H1 (cell line): ENCODE measurements around the gene LRRC32.

Experiments
- ASH2L ChIP-seq: fragments of 200-600, 300-600 bp; sonication (generic); IDR thresholded peaks from one replicate; pipeline ENCODE4 v1.7.1; 2017; ENCODE audit warnings: low read length
- EGR1 ChIP-seq: IDR thresholded peaks from 2 replicates; pipeline ENCODE4 v1.6.1; 2011; ENCODE audit warnings: low read depth, low read length, borderline replicate concordance
- EZH2 ChIP-seq: fragments of 200-600 bp; sonication (generic); IDR thresholded peaks from 2 replicates; pipeline ENCODE4 v1.7.1; 2012; ENCODE audit warnings: low read depth, mild to moderate bottlenecking, moderate library complexity, low read length, inconsistent platforms; ENCODE audit not compliant: severe bottlenecking
- HDAC2 ChIP-seq, 2 experiments: fragments of 300-600 bp in 1 of 2; sonication (generic) in 1 of 2; IDR thresholded peaks; 2 replicates each; pipeline ENCODE4 v1.6.1; 2011 to 2012; ENCODE audit warnings: low read depth in 2 of 2, low read length in 2 of 2, mild to moderate bottlenecking in 2 of 2, moderate library complexity in 2 of 2, borderline replicate concordance in 1 of 2, inconsistent platforms in 1 of 2
- JUN ChIP-seq: IDR thresholded peaks from 2 replicates; pipeline ENCODE4 v1.6.1; 2011; ENCODE audit warnings: low read depth, mild to moderate bottlenecking, improper control_type of control experiment, low read length
- POLR2A ChIP-seq, 2 experiments: IDR thresholded peaks; 1 replicate in 1 of 2; 2 replicates in 1 of 2; pipeline ENCODE4 v1.6.1; 2011; ENCODE audit warnings: low read depth in 2 of 2, low read length in 2 of 2, mild to moderate bottlenecking in 2 of 2; ENCODE audit errors: control extremely low read depth in 1 of 2
- POLR2AphosphoS5 ChIP-seq: IDR thresholded peaks from 2 replicates; pipeline ENCODE4 v1.6.1; 2011; ENCODE audit warnings: low read depth, low read length
- RFX5 ChIP-seq: IDR thresholded peaks from 2 replicates; pipeline ENCODE4 v1.6.1; 2011; ENCODE audit warnings: low read depth, low read length, improper control_type of control experiment, borderline replicate concordance
- SP2 ChIP-seq: IDR thresholded peaks from 2 replicates; pipeline ENCODE4 v1.6.1; 2012; ENCODE audit warnings: mild to moderate bottlenecking, low read length, inconsistent platforms
- YY1 ChIP-seq: IDR thresholded peaks from 2 replicates; pipeline ENCODE4 v1.6.1; 2011; ENCODE audit warnings: low read depth, mild to moderate bottlenecking, low read length
- ZNF274 ChIP-seq: IDR thresholded peaks from 2 replicates; pipeline ENCODE4 v1.7.0; 2012; ENCODE audit warnings: low read length, borderline replicate concordance; ENCODE audit errors: extremely low read depth
- TF ChIP-seq, protein P1 (sequence below), 3 experiments: IDR thresholded peaks; 1 replicate in 2 of 3; 2 replicates in 1 of 3; pipeline versions ENCODE4 v1.5.1 to v1.6.1; 2011; ENCODE audit warnings: low read length in 3 of 3, mild to moderate bottlenecking in 3 of 3, inconsistent platforms in 2 of 3, low read depth in 1 of 3, moderate library complexity in 1 of 3; ENCODE audit not compliant: insufficient read depth in 1 of 3; ENCODE audit errors: control extremely low read depth in 1 of 3

DNA sequence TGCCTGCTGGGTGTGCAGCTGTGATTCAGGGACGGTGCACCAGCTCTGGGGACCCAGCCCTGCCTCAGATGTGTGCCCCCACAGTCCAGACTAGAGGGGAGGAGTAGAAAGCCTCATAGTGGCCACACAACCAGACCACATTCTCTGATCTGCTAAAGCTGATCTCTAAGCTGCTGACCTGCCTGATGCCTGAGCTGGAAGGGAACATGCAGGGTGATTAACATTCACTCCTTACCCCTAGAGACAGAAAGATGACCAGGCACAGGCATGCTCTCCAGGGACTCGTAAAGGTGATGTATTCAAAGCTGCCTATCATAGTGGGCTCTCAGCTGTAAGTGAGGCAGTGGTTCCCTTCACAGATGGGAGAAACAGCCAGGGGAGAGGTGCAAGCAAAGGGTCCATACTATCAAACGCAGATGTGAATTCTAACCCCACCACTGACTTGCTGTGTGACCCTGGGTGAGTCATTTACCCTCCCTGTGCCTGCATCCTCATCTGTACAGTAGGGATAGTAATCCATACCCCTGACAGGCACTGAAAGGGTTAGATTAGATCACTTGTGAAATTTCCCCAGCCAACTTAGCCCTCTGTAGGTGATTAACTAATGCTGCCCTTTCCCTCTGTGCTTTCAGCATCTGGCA is 29.0 kb upstream of the LRRC32 start:
- TF ChIP-seq POLR2A (IDR thresholded peaks at IDR 0.05; ENCODE audit: control extremely low read depth in 1 of 2, low read depth in 2 of 2, low read length in 2 of 2) (no peak), EGR1 (no peak), ASH2L (no peak), EZH2 (no peak), RFX5 (no peak), POLR2AphosphoS5 (no peak), ZNF274 (no peak), HDAC2 (IDR thresholded peaks at IDR 0.05; ENCODE audit: borderline replicate concordance in 1 of 2, low read depth in 2 of 2, low read length in 2 of 2) (no peak), SP2 (no peak), JUN (no peak), YY1 (no peak)
- TF ChIP-seq, protein P1, sequence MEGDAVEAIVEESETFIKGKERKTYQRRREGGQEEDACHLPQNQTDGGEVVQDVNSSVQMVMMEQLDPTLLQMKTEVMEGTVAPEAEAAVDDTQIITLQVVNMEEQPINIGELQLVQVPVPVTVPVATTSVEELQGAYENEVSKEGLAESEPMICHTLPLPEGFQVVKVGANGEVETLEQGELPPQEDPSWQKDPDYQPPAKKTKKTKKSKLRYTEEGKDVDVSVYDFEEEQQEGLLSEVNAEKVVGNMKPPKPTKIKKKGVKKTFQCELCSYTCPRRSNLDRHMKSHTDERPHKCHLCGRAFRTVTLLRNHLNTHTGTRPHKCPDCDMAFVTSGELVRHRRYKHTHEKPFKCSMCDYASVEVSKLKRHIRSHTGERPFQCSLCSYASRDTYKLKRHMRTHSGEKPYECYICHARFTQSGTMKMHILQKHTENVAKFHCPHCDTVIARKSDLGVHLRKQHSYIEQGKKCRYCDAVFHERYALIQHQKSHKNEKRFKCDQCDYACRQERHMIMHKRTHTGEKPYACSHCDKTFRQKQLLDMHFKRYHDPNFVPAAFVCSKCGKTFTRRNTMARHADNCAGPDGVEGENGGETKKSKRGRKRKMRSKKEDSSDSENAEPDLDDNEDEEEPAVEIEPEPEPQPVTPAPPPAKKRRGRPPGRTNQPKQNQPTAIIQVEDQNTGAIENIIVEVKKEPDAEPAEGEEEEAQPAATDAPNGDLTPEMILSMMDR (IDR thresholded peaks at IDR 0.05; ENCODE audit: control extremely low read depth in 1 of 3, insufficient read depth in 1 of 3, low read depth in 1 of 3, low read length in 3 of 3): no peak
